Mammary epithelial cell (primary cell): ENCODE measurements around the gene CDK15.

Experiments
- CTCF ChIP-seq, 2 donors: IDR thresholded peaks in 1 of 2; conservative IDR thresholded peaks in 1 of 2; 2 replicates each; pipeline ENCODE4 v1.5.1; 2011 to 2012; ENCODE audit warnings: inconsistent platforms in 2 of 2, low read length in 2 of 2, mild to moderate bottlenecking in 2 of 2, control low read depth in 1 of 2, low read depth in 1 of 2; ENCODE audit not compliant: insufficient read depth in 1 of 2; ENCODE audit errors: extremely low read depth in 1 of 2
- EZH2 ChIP-seq: IDR thresholded peaks from 2 replicates; pipeline ENCODE4 v1.6.1; 2012; ENCODE audit warnings: low read length, inconsistent platforms, borderline replicate concordance

GRCh38 chr2:201807452-201807999, 1.2 kb downstream of the CDK15 start:
- no peak for TF ChIP-seq CTCF (conservative IDR thresholded peaks at IDR 0.05 in 1 of 2, IDR thresholded peaks at IDR 0.05 in 1 of 2; ENCODE audit: extremely low read depth in 1 of 2, insufficient read depth in 1 of 2, low read depth in 1 of 2, low read length in 2 of 2)
- TF ChIP-seq EZH2: no peak
